Tracheal epithelial cell (primary cell): ENCODE measurements around the gene RHBDF1. TPM values are rescaled to one million over a fixed set of nuclear protein-coding genes. Genes with fewer than 3 reads are reported as not detected.

Source experiments
- total RNA-seq: library from RNA; depleted of rRNA; stranded (reverse); fragments of >200 nt; gene quantifications from 2 replicates; pipeline ENCODE4 v1.2.1, GENCODE V29; 2014

The RHBDF1 gene
- 12.4 and 24.8 TPM in 2 replicates for total RNA-seq

GRCh38 chr16:72561-73548 is at the start of gene RHBDF1:
RHBDF1 (minus strand) TSS chr16:72631; CDS start chr16:65015, 7,616 bp downstream.

GRCh38 chr16:77807-78443 is 5.5 kb upstream of the RHBDF1 start, which contains the start of gene MPG:
MPG (plus strand) TSS chr16:78225; CDS start chr16:78310, 85 bp downstream.

GRCh38 chr16:53346-54236 is 18.8 kb downstream of the RHBDF1 start, which contains the start of the genes POLR3K and SNRNP25:
POLR3K (minus strand) TSS chr16:53608; CDS start chr16:53586, 22 bp downstream.
SNRNP25 (plus strand) TSS chr16:53828; CDS start chr16:54017, 189 bp downstream.

Other genes starting within 250 kb of the RHBDF1 start
- 3.0 and 3.6 TPM in 2 replicates for gene POLR3K, start 19.0 kb downstream of the RHBDF1 start, total RNA-seq
- 10.9 and 12.0 TPM in 2 replicates for gene SNRNP25, start 18.8 kb downstream of the RHBDF1 start, total RNA-seq
- gene MPG, start 5.6 kb upstream of the RHBDF1 start, total RNA-seq = 188 and 200 TPM in 2 replicates
- gene NPRL3, start 66.0 kb upstream of the RHBDF1 start, total RNA-seq = 5.8 and 7.7 TPM in 2 replicates
- gene HBZ, start 80.0 kb upstream of the RHBDF1 start, total RNA-seq = not detected in 2 replicates
- gene HBM, start 93.3 kb upstream of the RHBDF1 start, total RNA-seq = not detected in 2 replicates
- not detected in 2 replicates for gene HBA2, start 100.2 kb upstream of the RHBDF1 start, total RNA-seq
- gene HBA1, start 104.0 kb upstream of the RHBDF1 start, total RNA-seq = not detected in 2 replicates
- 0.48 TPM in 1 of 2 replicates, not detected in the other for gene HBQ1, start 107.8 kb upstream of the RHBDF1 start, total RNA-seq
- gene LUC7L, start 156.8 kb upstream of the RHBDF1 start, total RNA-seq = 25.4 and 28.4 TPM in 2 replicates
- gene FAM234A, start 162.2 kb upstream of the RHBDF1 start, total RNA-seq = 42.7 and 56.9 TPM in 2 replicates
- gene RGS11, start 203.3 kb upstream of the RHBDF1 start, total RNA-seq = not detected in 2 replicates
- 0.24 TPM in 1 of 2 replicates, not detected in the other for gene ARHGDIG, start 208.0 kb upstream of the RHBDF1 start, total RNA-seq
- gene PDIA2, start 210.5 kb upstream of the RHBDF1 start, total RNA-seq = 0.24 TPM in 1 of 2 replicates, not detected in the other